NB4 (cell line): ENCODE measurements around the gene GAD2.

Experiments used
- CTCF ChIP-seq: IDR thresholded peaks from one replicate; pipeline ENCODE4 v1.5.1; 2012; ENCODE audit warnings: low read depth, low read length
- POLR2A ChIP-seq: IDR thresholded peaks from 2 replicates; pipeline ENCODE4 v1.6.1; 2011; ENCODE audit warnings: mild to moderate bottlenecking; ENCODE audit not compliant: insufficient read length; ENCODE audit errors: extremely low read depth

GRCh38 chr10:26274391-26274790 lies 57.8 kb downstream of the GAD2 start:
- TF ChIP-seq CTCF: no peak
- no peak for TF ChIP-seq POLR2A
